Ovary (tissue), 3 donors: Measurements from ENCODE around the gene SLC22A2.

Experiments
- CTCF ChIP-seq, 3 donors: fragments of 450-650 bp in 2 of 3; fragments of 200-600 bp in 1 of 3; IDR thresholded peaks; one replicate each; pipeline versions ENCODE4 v1.5.1 to v1.8.0; 2016 to 2022; ENCODE audit warnings: antibody characterized with exemption in 3 of 3, mild to moderate bottlenecking in 1 of 3
- EP300 ChIP-seq: sonication (generic); formaldehyde crosslinking; IDR thresholded peaks from one replicate; pipeline ENCODE4 v1.6.1; 2017; ENCODE audit warnings: antibody characterized with exemption
- POLR2A ChIP-seq: fragments of 450-650 bp; IDR thresholded peaks from one replicate; pipeline ENCODE4 v1.6.1; 2017; ENCODE audit warnings: antibody characterized with exemption, mild to moderate bottlenecking, moderate library complexity
- donor health status: DM: no; HTN: no; CAD: no.

DNA sequence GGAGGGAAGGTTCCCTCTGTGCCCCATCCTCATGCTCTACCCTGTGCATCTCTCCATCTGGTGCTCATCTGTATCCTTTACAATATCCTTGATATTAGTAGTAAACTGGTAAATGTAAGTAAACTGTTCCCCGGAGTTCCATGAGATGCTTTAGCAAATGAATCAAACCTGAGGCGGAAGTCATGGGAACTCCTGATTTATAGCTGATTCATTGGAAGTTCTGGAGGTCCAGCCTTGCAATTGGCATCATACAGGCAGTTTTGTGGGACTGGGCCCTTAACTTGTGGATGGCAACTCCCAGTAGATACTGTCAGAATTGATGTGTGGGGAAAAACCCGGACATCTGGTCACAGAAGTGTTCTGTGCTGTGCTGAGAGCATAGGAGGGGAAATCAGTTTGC is 11.2 kb upstream of the SLC22A2 start:
- TF ChIP-seq POLR2A (no peak), CTCF (IDR thresholded peaks at IDR 0.05) (no peak), EP300 (no peak)
